HL-60 (cell line): ENCODE data around the gene OR7A17.

Experiments
- CTCF ChIP-seq: IDR thresholded peaks from one replicate; pipeline ENCODE4 v1.5.1; 2011; ENCODE audit warnings: low read length, control low read depth, inconsistent platforms; ENCODE audit not compliant: insufficient read depth
- REST ChIP-seq: IDR thresholded peaks from 2 replicates; pipeline ENCODE4 v1.6.1; 2012; ENCODE audit warnings: low read depth; ENCODE audit not compliant: insufficient replicate concordance

- TF ChIP-seq CTCF (peak; percentile 47), REST (no peak)
Measured at GRCh38 chr19:14871619-14872230, 14.2 kb downstream of the OR7A17 start.
